GM15510 (cell line): ENCODE data around the gene PMF1.

Experiments
- POLR2A ChIP-seq: IDR thresholded peaks from 3 replicates; pipeline ENCODE4 v1.6.1; 2011; ENCODE audit warnings: borderline replicate concordance; ENCODE audit not compliant: insufficient read length; ENCODE audit errors: extremely low read depth

PMF1 gene

GRCh38 chr1:156282479-156283222 lies 69.8 kb downstream of the PMF1 start, which contains the start of gene SMG5:
SMG5 (minus strand) TSS chr1:156282825; CDS start chr1:156282680, 145 bp downstream.
- peak; percentile 97 for TF ChIP-seq POLR2A

DNA sequence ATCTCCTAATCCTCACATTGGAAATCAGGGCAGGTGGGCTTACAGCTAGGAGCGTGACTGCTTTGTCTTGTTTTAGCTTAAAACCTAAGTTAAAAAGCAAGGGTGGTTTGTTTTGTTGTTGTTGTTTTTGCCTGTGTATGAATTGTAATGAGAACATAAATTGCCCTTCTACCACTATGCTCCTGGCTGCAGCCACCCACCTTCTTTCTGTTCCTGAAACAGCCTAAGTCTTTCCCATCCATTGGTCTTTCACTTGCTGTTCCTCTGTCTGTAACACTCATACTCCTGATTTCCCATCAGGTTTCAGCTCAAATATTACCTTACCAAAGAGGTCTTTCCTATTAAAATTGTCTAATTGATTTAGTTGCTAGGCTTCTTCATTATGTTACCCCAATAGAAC lies 70.7 kb downstream of the PMF1 start:
- no peak for TF ChIP-seq POLR2A

DNA sequence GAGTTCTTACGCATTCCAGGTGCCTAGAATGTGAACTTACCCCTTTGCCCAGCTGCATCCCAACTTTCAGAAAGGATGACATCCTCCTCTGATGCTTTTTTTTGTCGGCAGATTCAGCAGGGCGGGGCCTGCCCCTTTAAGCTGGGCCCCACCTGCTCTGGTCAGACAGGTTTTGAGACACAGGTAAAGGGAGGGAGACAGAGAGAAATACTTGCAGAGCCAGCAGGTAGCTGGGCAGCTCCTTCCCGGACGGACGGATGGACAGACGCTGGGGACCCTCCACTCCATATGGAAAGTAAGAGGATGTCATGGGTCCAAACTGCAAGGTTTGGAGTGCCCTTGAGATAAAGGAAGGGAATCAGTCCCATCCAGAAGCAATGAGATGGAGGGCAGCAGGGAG lies 71.3 kb downstream of the PMF1 start, which contains the start of gene TMEM79:
Gene TMEM79 (plus strand): TSS at position 214 of the 400 bp plus-strand sequence. CDS start 902 bp downstream, outside the sequence.
- TF ChIP-seq POLR2A: no peak

DNA sequence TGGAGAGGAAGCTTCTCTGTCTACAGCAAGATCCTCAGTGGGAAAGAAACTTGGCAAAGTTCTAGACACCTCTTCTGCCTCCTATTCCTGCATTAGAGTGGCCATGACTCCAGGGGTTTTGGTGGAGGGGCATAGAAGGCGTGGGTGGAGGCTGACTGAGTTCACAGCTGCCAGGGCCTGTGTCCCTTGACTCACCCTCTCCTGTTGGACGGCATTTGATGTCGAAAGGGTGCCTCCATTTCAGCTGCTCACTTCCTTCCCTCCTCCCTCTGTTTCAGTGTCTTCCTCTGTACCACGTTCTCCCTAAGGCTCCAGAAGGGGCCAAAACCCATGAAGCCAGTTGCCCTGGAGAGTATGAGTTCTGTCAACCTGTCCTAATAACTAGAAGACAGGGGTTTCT lies 72.0 kb downstream of the PMF1 start:
- TF ChIP-seq POLR2A: no peak

DNA sequence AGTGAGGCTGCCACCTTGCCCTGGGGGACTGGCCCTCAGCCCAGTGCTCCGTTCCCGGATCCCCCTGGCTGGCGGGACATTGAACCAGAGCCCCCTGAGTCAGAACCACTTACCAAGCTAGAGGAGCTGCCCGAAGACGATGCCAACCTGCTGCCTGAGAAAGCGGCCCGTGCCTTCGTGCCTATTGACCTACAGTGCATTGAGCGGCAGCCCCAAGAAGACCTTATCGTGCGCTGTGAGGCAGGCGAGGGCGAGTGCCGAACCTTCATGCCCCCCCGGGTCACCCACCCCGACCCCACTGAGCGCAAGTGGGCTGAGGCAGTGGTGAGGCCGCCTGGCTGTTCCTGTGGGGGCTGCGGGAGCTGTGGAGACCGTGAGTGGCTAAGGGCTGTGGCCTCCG lies 72.6 kb downstream of the PMF1 start:
- TF ChIP-seq POLR2A: no peak

- TF ChIP-seq POLR2A: no peak
Observed at GRCh38 chr1:156286061-156286460, 73.3 kb downstream of the PMF1 start.
